HL-60 (cell line): ENCODE results near the gene AADACL3.
"Not testable (repeated sequence)": the region's sequence is repeated elsewhere in the genome, so short reads cannot be mapped to it uniquely, and the experiment has no call there.

ENCODE experiments used
- DNase-seq, 2 experiments: peaks; one replicate each; pipeline ENCODE4 v3.0.0-alpha.2; 2010 to 2020; ENCODE audit warnings: low read depth in 1 of 2, low spot score in 1 of 2
- H3K27ac ChIP-seq: fragments of 250-450 bp; sonication (Bioruptor Pico); replicated peaks from 2 replicates; pipeline ENCODE4 v1.5.1; 2020; ENCODE audit warnings: mild to moderate bottlenecking, moderate library complexity
- H3K27me3 ChIP-seq: fragments of 250-450 bp; sonication (Bioruptor Pico); 2 replicates; pipeline ENCODE4 v1.5.1; 2021; ENCODE audit warnings: mild to moderate bottlenecking, moderate library complexity; ENCODE audit not compliant: insufficient read depth, poor library complexity, severe bottlenecking
- H3K4me3 ChIP-seq: replicated peaks from 2 replicates; pipeline ENCODE4 v1.5.1; 2011; ENCODE audit warnings: mild to moderate bottlenecking, control low read depth, low read length; ENCODE audit not compliant: insufficient read depth
- CTCF ChIP-seq: IDR thresholded peaks from one replicate; pipeline ENCODE4 v1.5.1; 2011; ENCODE audit warnings: low read length, control low read depth, inconsistent platforms; ENCODE audit not compliant: insufficient read depth
- GABPA ChIP-seq: IDR thresholded peaks from 2 replicates; pipeline ENCODE4 v1.6.1; 2012; ENCODE audit warnings: low read depth
- POLR2AphosphoS5 ChIP-seq: IDR thresholded peaks from 2 replicates; pipeline ENCODE4 v1.6.1; 2012; ENCODE audit warnings: low read depth
- SPI1 ChIP-seq: IDR thresholded peaks from 2 replicates; pipeline ENCODE4 v1.6.1; 2012; ENCODE audit warnings: low read depth, mild to moderate bottlenecking, borderline replicate concordance
- TF ChIP-seq, protein P1 (sequence below): IDR thresholded peaks from 2 replicates; pipeline ENCODE4 v1.6.1; 2012; ENCODE audit warnings: low read depth; ENCODE audit not compliant: insufficient replicate concordance

The AADACL3 gene

GRCh38 chr1:12674358-12674757, 41.6 kb upstream of the AADACL3 start:
- no peak overlapping the region for H3K4me3 ChIP-seq
- TF ChIP-seq GABPA (no peak), CTCF (no peak), POLR2AphosphoS5 (no peak), SPI1 (no peak)
- TF ChIP-seq, protein P1, sequence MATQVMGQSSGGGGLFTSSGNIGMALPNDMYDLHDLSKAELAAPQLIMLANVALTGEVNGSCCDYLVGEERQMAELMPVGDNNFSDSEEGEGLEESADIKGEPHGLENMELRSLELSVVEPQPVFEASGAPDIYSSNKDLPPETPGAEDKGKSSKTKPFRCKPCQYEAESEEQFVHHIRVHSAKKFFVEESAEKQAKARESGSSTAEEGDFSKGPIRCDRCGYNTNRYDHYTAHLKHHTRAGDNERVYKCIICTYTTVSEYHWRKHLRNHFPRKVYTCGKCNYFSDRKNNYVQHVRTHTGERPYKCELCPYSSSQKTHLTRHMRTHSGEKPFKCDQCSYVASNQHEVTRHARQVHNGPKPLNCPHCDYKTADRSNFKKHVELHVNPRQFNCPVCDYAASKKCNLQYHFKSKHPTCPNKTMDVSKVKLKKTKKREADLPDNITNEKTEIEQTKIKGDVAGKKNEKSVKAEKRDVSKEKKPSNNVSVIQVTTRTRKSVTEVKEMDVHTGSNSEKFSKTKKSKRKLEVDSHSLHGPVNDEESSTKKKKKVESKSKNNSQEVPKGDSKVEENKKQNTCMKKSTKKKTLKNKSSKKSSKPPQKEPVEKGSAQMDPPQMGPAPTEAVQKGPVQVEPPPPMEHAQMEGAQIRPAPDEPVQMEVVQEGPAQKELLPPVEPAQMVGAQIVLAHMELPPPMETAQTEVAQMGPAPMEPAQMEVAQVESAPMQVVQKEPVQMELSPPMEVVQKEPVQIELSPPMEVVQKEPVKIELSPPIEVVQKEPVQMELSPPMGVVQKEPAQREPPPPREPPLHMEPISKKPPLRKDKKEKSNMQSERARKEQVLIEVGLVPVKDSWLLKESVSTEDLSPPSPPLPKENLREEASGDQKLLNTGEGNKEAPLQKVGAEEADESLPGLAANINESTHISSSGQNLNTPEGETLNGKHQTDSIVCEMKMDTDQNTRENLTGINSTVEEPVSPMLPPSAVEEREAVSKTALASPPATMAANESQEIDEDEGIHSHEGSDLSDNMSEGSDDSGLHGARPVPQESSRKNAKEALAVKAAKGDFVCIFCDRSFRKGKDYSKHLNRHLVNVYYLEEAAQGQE, result no peak
- DNase-seq, result no peak
- no peak overlapping the region for H3K27ac ChIP-seq
- H3K27me3 ChIP-seq, result peaks cover 3% of the 10 kb centered on the region

- DNase-seq, result not testable (repeated sequence)
Measured at GRCh38 chr1:12676122-12676521, 39.8 kb upstream of the AADACL3 start.

GRCh38 chr1:12677565-12677964, 38.3 kb upstream of the AADACL3 start:
- Histone ChIP-seq H3K4me3 (no peak overlapping the region), H3K27me3 (peaks cover 3% of the 10 kb centered on the region), H3K27ac (no peak overlapping the region)
- no peak for DNase-seq
- TF ChIP-seq CTCF (no peak), SPI1 (no peak), GABPA (no peak), POLR2AphosphoS5 (no peak)
- TF ChIP-seq, protein P1, result no peak

More at GRCh38 chr1:12676122-12676521, 39.8 kb upstream of the AADACL3 start:
- H3K27ac ChIP-seq, H3K27me3 ChIP-seq, H3K4me3 ChIP-seq: not testable (repeated sequence)

DNA sequence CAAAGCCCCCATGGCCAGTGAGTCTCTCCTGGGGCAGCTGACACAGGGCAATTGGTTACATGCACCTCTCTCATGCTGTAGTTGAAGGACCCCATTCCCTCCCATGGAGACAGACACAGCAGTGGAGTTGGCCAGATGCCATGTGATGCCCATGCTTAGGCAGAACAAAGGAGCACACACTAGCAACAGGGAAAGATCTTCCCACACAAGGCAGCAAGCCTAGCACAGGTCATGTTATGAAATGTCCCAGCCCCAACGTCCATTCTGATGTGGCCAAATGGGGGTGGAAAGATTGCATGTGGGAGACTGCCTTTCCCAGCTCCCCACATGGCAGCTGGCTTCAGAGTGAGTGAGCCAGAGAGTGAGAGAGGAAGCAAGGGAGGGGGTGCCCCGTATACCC, 37.6 kb upstream of the AADACL3 start:
- Histone ChIP-seq H3K4me3 (no peak overlapping the region), H3K27ac (no peak overlapping the region), H3K27me3 (peaks cover 3% of the 10 kb centered on the region)
- no peak for DNase-seq
- TF ChIP-seq, protein P1, result no peak
- TF ChIP-seq GABPA (no peak), SPI1 (no peak), CTCF (no peak), POLR2AphosphoS5 (no peak)
